NOMO-1 treated with dmso at 0.1 percent for 144 hours (cell line): ENCODE data around the gene SS18L1.

Experiments used
- DNase-seq: peaks from one replicate; lab custom pipeline; 2025; ENCODE audit not compliant: unreplicated experiment; lab: John Stamatoyannopoulos, UW

SS18L1 gene

DNA sequence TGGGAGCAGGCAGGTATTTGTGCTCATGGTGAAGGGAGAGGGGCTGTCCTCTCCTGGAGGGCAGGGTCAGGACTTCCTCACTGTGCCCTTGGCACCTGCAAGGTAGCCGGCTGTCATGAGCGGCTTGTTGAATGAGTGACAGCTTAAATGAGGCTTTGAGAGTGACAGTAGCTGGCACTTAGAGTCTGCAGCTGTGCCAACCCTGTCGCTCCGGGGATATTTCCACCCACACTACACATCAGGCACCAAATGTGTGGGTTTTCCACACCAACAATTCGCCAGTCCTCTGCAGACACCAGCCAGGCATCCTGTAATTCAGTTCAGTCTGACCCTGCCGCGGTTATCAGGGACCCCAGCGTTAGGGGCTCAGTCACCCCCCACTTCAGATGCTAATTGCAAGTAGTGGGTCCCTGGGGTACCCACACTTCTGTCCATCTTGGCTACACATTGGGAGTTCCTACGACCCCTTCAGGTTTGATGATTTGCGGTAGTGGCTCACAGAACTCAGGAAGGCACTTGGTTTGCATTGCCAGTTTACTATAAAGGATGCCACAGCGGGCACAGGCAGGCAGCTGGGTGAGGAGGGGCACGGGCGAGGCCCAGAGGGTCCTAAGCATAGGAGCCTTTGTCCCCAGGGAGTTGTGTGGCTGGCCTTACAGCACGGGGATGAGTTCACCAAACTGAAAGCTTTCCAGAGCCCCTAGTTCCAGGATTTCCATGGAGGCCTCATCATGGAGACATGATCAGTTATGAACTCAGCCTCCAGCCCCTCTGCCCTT, 48.4 kb downstream of the SS18L1 start:
- DNase-seq, result no peak

DNA sequence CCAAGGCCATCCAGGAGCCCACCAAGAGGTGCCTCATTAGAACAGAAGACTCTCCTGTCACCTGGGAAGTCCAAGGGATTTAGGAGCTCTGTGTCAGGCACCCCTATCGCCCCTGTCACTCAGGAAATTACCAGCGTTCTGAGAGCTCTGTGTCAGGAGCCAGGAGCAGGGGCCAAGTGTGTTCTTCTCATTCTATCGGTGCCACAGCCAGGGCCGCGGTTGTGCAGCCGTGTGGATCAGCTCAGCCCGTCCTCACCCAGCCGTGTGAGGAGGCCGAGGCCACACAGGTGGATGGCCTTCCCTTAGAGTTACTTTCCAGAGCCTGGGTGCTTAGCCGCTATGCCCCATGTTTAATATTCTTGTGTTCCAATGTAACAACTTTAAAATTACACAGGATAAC, 49.1 kb downstream of the SS18L1 start:
- DNase-seq, result no peak

GRCh38 chr20:62193079-62194025, 49.8 kb downstream of the SS18L1 start:
- DNase-seq, result no peak

- no peak for DNase-seq
Measured at GRCh38 chr20:62195075-62195405, 51.5 kb downstream of the SS18L1 start.

DNA sequence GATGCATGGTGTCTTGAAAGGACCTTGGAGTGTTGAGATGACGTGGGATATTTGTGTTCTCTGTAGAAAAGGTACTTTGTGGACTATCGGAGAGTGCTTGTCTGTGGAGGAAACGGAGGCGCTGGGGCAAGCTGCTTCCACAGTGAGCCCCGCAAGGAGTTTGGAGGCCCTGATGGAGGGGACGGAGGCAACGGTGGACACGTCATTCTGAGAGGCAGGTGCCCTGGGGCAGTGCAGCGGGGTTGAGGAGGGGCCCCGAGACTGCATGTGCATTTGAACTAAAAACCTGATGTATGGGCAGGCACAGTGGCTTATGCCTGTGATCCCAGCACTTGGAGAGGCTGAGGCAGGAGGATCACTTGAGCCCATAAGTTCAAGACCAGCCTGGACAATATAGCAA, 52.2 kb downstream of the SS18L1 start:
- DNase-seq, result no peak

DNA sequence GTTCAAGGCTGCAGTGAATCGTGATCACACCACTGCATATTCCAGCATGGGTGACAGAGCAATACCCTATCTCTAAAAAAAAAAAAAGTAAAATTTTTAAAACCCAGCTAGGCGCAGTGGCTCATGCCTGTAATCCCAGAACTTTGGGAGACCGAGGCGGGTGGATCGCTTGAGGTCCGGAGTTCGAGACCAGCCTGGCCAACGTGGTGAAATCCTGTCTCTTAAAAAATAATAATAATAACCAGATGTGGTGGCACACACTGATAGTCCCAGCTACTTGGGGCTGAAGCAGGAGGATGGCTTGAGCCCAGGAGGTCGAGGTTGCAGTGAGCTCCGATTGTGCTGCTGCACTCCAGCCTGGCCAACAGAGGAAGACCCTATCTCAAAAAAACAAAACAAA, 52.7 kb downstream of the SS18L1 start:
- DNase-seq, result no peak

DNA sequence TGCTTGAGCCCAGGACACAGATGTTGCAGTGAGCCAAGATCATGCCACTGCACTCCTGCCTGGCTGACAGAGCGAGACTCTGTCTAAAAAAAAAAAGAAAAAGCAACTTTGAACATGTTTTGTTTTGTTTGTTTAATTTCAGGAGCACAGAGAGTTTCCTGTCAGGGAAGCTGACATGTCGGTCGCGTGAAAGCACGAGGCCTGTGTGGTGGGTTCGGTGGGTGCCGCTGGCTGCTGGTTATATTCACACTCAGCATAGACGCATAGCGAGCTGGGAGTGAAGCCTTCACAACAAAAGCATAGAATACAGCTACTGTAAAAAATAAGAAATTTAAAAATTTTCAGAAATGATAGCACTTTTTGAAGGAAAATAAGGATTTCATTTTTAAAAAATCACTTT, 53.7 kb downstream of the SS18L1 start:
- no peak for DNase-seq

- DNase-seq, result no peak
Measured at GRCh38 chr20:62197801-62198200, 54.2 kb downstream of the SS18L1 start.

DNA sequence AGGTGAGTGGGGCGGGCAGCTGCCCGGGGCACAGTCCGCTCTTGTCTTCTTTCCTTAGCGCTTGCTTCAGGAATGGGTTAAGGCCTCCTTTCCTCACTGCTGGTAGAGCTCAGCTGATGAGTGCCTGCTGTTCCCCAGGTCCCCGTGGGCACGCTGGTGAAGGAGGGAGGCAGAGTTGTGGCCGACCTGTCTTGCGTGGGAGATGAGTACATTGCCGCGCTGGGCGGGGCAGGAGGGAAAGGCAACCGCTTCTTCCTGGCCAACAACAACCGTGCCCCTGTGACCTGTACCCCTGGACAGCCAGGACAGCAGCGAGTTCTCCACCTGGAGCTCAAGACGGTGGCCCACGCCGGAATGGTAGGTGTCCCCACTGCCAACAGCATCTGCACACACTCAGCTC, 54.9 kb downstream of the SS18L1 start:
- no peak for DNase-seq

- DNase-seq, result no peak
Measured at GRCh38 chr20:62198931-62199330, 55.4 kb downstream of the SS18L1 start.

DNA sequence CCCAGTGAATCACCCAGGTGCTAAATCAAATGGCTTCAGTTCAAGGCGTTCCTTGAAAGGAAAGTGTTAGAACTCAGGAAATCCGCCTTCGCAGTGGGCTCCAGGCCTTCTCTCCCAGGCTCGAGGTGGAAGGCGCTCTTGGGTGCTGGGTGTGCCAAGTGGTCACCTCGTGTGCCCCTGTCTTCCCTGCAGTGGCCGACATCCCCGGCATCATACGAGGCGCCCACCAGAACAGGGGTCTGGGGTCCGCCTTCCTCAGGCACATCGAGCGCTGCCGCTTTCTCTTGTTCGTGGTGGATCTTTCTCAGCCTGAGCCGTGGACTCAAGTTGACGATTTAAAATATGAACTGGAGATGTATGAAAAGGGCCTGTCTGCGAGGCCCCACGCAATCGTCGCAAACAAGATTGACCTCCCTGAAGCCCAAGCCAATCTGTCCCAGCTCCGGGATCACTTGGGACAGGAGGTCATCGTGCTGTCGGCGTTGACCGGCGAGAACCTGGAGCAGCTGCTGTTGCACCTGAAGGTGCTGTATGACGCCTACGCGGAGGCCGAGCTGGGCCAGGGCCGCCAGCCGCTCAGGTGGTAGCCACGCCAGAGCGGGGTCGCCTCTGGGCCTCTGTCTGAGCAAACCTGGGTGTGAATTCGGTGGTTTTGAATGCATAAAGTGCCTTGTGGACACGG, 57.1 kb downstream of the SS18L1 start:
- DNase-seq, result no peak

DNA sequence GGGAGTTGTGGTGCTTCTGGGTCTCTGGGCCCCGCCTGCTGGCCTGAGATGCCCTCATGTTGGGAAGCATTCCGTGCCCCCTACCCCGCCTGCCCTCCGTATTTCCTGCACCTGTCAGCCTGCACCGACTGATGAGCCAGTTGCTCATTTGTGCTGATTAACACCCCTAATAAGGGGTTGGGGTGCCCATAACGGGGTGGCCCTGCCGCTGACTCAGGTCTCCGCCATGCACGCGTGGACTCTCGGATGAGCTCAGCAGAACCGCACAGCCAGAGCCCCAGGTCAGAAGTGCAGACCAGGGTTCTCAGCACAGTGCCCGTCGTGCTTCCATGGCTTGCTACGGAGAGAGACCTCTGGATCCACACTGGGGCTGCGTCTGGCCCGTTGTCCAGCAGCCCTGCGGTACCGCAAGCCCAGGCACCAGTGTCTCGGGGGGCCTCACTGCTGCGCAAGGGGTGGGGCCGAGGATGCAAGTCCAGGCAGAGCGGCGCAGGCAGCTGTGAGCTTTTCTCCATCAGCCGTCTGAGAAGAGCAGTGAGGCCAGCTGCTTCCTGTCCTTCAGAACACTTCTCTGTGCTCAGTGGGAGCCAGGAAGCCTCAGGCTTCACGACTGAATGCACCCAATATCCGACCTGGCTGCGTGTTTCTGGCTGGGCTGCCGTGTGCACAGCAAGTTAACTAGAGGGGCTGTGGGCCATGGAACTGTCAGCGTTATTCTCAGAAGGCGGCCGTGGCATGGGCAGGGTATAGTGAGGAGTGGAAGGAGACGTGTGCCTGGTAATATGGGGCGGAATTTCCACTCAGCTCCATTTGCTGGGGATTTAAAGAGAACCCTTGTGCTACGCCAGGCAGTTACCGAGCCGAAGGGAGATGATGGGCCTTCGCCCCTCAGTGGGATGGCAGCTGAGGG, 57.9 kb downstream of the SS18L1 start:
- no peak for DNase-seq

GRCh38 chr20:62202083-62202395, 58.5 kb downstream of the SS18L1 start:
- DNase-seq, result no peak

- no peak for DNase-seq
Measured at GRCh38 chr20:62202676-62203377, 59.3 kb downstream of the SS18L1 start.

DNA sequence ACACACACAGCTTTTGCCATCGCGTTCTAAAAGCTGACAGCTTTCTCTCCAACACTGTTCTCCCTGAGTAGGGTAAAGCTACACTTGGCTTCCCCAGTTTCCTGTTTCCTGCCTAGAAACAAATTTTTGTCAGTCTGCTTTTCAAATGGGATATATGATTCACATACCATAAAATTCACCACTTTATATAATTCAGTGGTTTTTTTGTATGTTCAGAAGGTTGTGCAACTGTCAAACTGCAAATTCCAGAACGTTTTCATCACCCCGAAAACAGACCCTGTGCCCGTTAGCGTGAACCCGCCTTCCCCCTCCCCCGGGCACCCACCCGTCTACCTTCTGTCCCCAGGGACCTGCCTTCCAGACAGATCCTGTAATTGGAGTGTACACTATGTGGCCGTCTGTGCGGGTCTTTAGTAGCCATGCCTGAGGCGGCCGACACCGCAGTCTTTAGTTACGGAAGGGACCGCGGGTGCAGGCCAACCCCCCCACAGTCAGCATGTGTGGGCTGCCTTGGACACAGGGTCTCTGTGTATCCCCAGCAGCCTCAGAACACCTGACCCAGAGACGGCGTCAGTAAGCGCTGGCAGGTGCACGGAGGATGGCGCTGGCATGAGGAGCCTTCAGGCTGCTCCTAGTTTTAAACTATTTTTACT, 59.9 kb downstream of the SS18L1 start:
- DNase-seq, result no peak

GRCh38 chr20:62205618-62206387, 62.2 kb downstream of the SS18L1 start:
- no peak for DNase-seq

DNA sequence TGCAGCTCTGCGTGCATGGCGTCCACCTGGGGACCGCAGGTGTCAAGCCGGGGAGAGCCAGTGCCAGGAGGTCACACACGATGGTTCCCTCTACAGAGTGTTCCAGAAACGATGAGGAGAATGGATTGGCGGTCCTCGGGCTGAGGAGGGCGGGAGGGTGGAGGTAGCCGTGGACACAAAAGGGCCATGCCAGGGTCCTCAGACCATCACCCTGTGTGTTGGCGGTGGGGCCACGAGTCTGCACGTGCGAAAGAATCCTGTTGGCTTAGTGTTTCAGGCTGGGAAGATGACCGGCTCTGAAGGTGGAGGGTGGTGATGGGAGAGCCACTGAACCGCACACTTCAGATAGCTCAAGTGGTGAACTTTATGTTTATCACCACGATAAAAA, 62.8 kb downstream of the SS18L1 start:
- no peak for DNase-seq

DNA sequence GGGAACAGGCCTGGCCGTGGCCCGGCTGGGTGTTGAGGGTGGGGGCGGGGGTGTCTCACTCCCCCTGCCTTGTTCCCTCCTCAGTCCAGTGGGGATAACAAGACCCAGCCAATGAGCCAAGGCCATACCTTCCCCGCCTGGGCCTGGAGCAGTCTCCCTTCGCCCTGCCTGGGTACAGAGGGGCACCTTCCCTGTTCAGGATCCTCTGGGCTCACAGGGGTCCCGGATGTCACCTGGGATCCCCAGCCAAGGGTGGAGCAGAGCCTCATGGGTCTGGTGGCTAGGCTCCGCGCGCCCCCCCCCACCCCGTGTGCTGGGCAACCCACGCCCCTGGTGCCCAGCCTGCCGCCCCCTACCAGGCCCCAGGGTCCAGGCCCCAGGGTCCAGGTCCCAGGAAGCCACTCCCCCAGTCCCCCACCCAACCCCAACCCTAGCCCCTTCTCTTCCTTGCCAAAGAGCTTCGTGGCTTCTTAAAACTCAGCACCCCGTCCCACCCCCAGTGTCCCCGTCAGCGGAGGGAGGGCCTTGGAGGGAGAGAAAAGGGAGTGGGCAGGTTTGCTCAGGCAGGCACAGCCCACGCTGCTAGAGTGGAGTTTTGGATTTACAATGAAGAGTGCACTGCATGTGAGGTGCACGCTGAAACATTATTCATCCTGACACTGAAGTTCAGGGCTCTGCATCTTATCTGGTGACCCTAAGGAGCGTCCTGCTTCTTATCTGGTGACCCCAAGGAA, 64.7 kb downstream of the SS18L1 start:
- DNase-seq, result no peak
